Liver (tissue), 9 donors: ENCODE measurements around the gene F2R. TPM values are rescaled to one million over a fixed set of nuclear protein-coding genes. Genes with fewer than 3 reads are reported as not detected.

Source experiments
- DNase-seq: peaks from one replicate; pipeline ENCODE4 v3.0.0-alpha.2; 2017; ENCODE audit warnings: low spot score
- H3K27ac ChIP-seq, 2 donors: one replicate each; pipeline ENCODE4 v1.7.0; 2013; ENCODE audit warnings: inconsistent platforms in 2 of 2, low read length in 2 of 2, control low read depth in 1 of 2, low read depth in 1 of 2, mild to moderate bottlenecking in 1 of 2
- H3K27me3 ChIP-seq, 4 donors: one replicate each; pipeline versions ENCODE4 v1.6.1 to v1.7.0; 2013; ENCODE audit warnings: low read length in 3 of 4, inconsistent platforms in 1 of 4, mild to moderate bottlenecking in 1 of 4, moderate library complexity in 1 of 4; ENCODE audit not compliant: control insufficient read depth in 4 of 4, insufficient read depth in 4 of 4
- H3K36me3 ChIP-seq, 4 donors: one replicate each; pipeline versions ENCODE4 v1.6.1 to v1.7.0; 2013; ENCODE audit warnings: low read length in 3 of 4, mild to moderate bottlenecking in 3 of 4, low read depth in 1 of 4, moderate library complexity in 1 of 4; ENCODE audit not compliant: control insufficient read depth in 4 of 4, insufficient read depth in 3 of 4
- H3K4me1 ChIP-seq, 4 donors: one replicate each; pipeline versions ENCODE4 v1.6.1 to v1.7.0; 2013; ENCODE audit warnings: low read length in 3 of 4, mild to moderate bottlenecking in 3 of 4, moderate library complexity in 1 of 4; ENCODE audit not compliant: control insufficient read depth in 4 of 4, insufficient read depth in 4 of 4
- H3K4me3 ChIP-seq, 3 donors: one replicate each; pipeline versions ENCODE4 v1.6.1 to v1.7.0; 2013; ENCODE audit warnings: low read length in 3 of 3, control low read depth in 1 of 3, low read depth in 1 of 3, mild to moderate bottlenecking in 1 of 3
- H3K9ac ChIP-seq, 2 donors: one replicate each; pipeline ENCODE4 v1.7.0; 2013; ENCODE audit warnings: low read length in 2 of 2, mild to moderate bottlenecking in 2 of 2, moderate library complexity in 2 of 2, control low read depth in 1 of 2, low read depth in 1 of 2
- H3K9me3 ChIP-seq, 4 donors: one replicate each; pipeline versions ENCODE4 v1.6.1 to v1.7.0; 2013; ENCODE audit warnings: low read length in 3 of 4; ENCODE audit not compliant: control insufficient read depth in 4 of 4
- EGR1 ChIP-seq, 2 donors: IDR thresholded peaks; 2 replicates each; pipeline ENCODE4 v1.6.1; 2016 to 2018; ENCODE audit warnings: antibody characterized with exemption in 2 of 2, low read depth in 2 of 2
- FOXA1 ChIP-seq: IDR thresholded peaks from 2 replicates; pipeline ENCODE4 v1.6.1; 2016; ENCODE audit warnings: antibody characterized with exemption
- FOXA2 ChIP-seq: IDR thresholded peaks from 2 replicates; pipeline ENCODE4 v1.6.1; 2016; ENCODE audit warnings: antibody characterized with exemption
- GABPA ChIP-seq, 2 donors: IDR thresholded peaks in 1 of 2; conservative IDR thresholded peaks in 1 of 2; 2 replicates each; pipeline ENCODE4 v1.6.1; 2016; ENCODE audit warnings: antibody characterized with exemption in 2 of 2, mild to moderate bottlenecking in 1 of 2, moderate library complexity in 1 of 2
- HNF4A ChIP-seq, 2 donors: conservative IDR thresholded peaks; 2 replicates each; pipeline ENCODE4 v1.6.1; 2016; ENCODE audit warnings: antibody characterized with exemption in 2 of 2, mild to moderate bottlenecking in 2 of 2
- HNF4G ChIP-seq: IDR thresholded peaks from 2 replicates; pipeline ENCODE4 v1.6.1; 2016; ENCODE audit warnings: antibody characterized with exemption
- MAX ChIP-seq: IDR thresholded peaks from 2 replicates; pipeline ENCODE4 v1.6.1; 2016; ENCODE audit warnings: antibody characterized with exemption
- NR2F2 ChIP-seq: IDR thresholded peaks from 2 replicates; pipeline ENCODE4 v1.6.1; 2016; ENCODE audit warnings: antibody characterized with exemption
- REST ChIP-seq: IDR thresholded peaks from 2 replicates; pipeline ENCODE4 v1.6.1; 2016; ENCODE audit warnings: antibody characterized with exemption, mild to moderate bottlenecking
- RXRA ChIP-seq, 2 donors: IDR thresholded peaks; 2 replicates each; pipeline ENCODE4 v1.6.1; 2017 to 2018; ENCODE audit warnings: antibody characterized with exemption in 2 of 2, mild to moderate bottlenecking in 1 of 2
- SP1 ChIP-seq: IDR thresholded peaks from 2 replicates; pipeline ENCODE4 v1.6.1; 2018; ENCODE audit warnings: antibody characterized with exemption, mild to moderate bottlenecking
- TAF1 ChIP-seq: conservative IDR thresholded peaks from 2 replicates; pipeline ENCODE4 v1.6.1; 2016; ENCODE audit warnings: antibody characterized with exemption, mild to moderate bottlenecking
- YY1 ChIP-seq: IDR thresholded peaks from 2 replicates; pipeline ENCODE4 v1.6.1; 2016; ENCODE audit warnings: antibody characterized with exemption, mild to moderate bottlenecking
- ZBTB33 ChIP-seq: IDR thresholded peaks from 2 replicates; pipeline ENCODE4 v1.6.1; 2016; ENCODE audit warnings: antibody characterized with exemption
- WGBS: extraction: QIAGEN DNeasy Blood & Tissue Kit; methylation state at CpG from one replicate; pipeline ENCODE4 v1.1.7; 2013; 5-methylcytosine and 5-hydroxymethylcytosine counted together
- polyA plus RNA-seq, 2 donors: library from polyadenylated mRNA; stranded (reverse) in 1 of 2; unstranded in 1 of 2; fragments of 200-250 nt in 1 of 2; fragments of >200 nt in 1 of 2; fragmentation: Nextera tagmentation in 1 of 2; extraction: Ambion mirVana in 1 of 2; gene quantifications; one replicate each; pipeline versions ENCODE4 v1.2.1 to v1.2.3, GENCODE V29; 2013 to 2015
- total RNA-seq, 2 donors: library from RNA; depleted of rRNA; stranded (reverse); fragments of >200 nt; gene quantifications; one replicate each; pipeline ENCODE4 v1.2.3, GENCODE V29; 2014
- TF ChIP-seq, protein P1 (sequence below): IDR thresholded peaks from 2 replicates; pipeline ENCODE4 v1.6.1; 2016; ENCODE audit warnings: antibody characterized with exemption
- donor health status: healthy.
- donor health status: healthy.
- donor health status: healthy.
- donor health status: healthy.
- donor health status: healthy.

The F2R gene
- total and polyA plus RNA-seq, 4 donors: 5.9 to 18.7 (median 9.5) TPM

GRCh38 chr5:76754668-76755078 is 38.7 kb downstream of the F2R start (continued):
- TF ChIP-seq, protein P1, sequence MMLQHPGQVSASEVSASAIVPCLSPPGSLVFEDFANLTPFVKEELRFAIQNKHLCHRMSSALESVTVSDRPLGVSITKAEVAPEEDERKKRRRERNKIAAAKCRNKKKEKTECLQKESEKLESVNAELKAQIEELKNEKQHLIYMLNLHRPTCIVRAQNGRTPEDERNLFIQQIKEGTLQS: no peak
- TF ChIP-seq GABPA (IDR thresholded peaks at IDR 0.05 in 1 of 2, conservative IDR thresholded peaks at IDR 0.05 in 1 of 2) (no peak), FOXA2 (no peak), FOXA1 (no peak), SP1 (no peak), HNF4G (no peak), NR2F2 (no peak), HNF4A (conservative IDR thresholded peaks at IDR 0.05) (no peak), RXRA (IDR thresholded peaks at IDR 0.05) (no peak), MAX (no peak), EGR1 (IDR thresholded peaks at IDR 0.05; ENCODE audit: low read depth in 2 of 2) (no peak), YY1 (no peak)

DNA sequence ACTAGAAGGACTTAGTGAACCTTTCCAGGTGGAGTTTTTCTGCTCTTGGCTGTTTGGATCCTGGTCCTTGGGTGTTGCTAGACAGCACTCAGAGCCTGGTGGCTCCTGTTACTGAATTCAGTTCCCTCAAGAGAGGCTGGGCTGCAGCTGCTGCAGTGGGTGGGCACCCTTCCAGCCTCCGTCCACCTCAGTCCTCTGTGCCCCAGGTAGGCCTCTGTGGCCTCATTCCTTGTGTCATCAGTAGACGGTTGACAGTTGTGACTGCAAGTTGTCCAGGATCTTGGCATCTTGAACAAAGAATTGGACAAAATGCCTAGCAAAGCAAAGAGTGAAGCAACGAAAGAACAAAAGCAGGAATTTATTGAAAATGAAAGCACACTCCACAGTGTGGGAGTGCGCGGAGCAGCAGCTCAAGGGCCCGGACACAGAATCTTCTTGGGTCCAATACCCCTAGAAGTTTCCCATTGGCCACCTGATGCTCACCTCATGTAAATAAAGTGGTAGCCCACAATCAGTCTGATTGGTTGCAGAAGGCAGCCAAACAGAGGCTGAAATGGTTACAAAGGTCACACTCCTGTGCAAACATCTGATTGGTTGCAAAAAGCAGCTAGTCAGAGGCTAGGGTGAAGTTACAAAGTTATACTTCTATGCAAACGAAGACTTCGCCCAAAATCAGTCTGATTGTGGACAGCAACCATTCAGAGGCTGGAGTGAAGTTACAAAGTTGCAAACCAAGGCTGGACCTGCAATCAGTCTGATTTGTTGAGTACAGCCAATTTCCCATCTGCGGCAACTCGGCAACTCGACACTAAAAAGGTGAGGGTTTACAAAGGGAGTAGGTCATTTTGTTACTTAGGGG is 40.1 kb downstream of the F2R start:
- Histone ChIP-seq H3K9ac (no peak overlapping the region), H3K36me3 (no peaks in the 10 kb centered on the region), H3K9me3 (no peaks in the 10 kb centered on the region), H3K4me1 (no peaks in the 10 kb centered on the region), H3K27me3 (no peaks in the 10 kb centered on the region), H3K27ac (no peak overlapping the region), H3K4me3 (peak overlapping the region in 1 of 3 donors; percentile 14)
- DNase-seq: no peak
- WGBS: 59% methylated on average over 11 of the region's 11 CpGs
- TF ChIP-seq YY1 (peak; percentile 69), MAX (peak; percentile 31), TAF1 (peak; percentile 74), HNF4G (no peak), SP1 (peak; percentile 85), ZBTB33 (peak; percentile 32), RXRA (IDR thresholded peaks at IDR 0.05) (peak; percentile 53 to 60), HNF4A (conservative IDR thresholded peaks at IDR 0.05) (peak; percentile 46 to 55), REST (peak; percentile 94), FOXA2 (no peak)
- TF ChIP-seq, protein P1: no peak
